Gastrocnemius medialis (tissue), 4 donors: ENCODE measurements around the gene WIPF3.

Experiments used
- CTCF ChIP-seq, 5 experiments: fragments of 450-650 bp in 3 of 5; fragments of 200-600 bp in 2 of 5; sonication (generic) in 2 of 5; IDR thresholded peaks in 4 of 5; conservative IDR thresholded peaks in 1 of 5; 1 replicate in 4 of 5; 2 replicates in 1 of 5; pipeline ENCODE4 v1.5.1; 2016 to 2019; ENCODE audit warnings: antibody characterized with exemption in 5 of 5, mild to moderate bottlenecking in 3 of 5, moderate library complexity in 3 of 5
- POLR2A ChIP-seq, 2 donors: fragments of 450-650 bp; IDR thresholded peaks; one replicate each; pipeline ENCODE4 v1.6.1; 2017; ENCODE audit warnings: antibody characterized with exemption in 2 of 2, mild to moderate bottlenecking in 2 of 2, moderate library complexity in 2 of 2

- TF ChIP-seq POLR2A (IDR thresholded peaks at IDR 0.05) (no peak), CTCF (IDR thresholded peaks at IDR 0.05 in 4 of 5, conservative IDR thresholded peaks at IDR 0.05 in 1 of 5) (no peak)
These were observed 58.3 kb downstream of the WIPF3 start for GRCh38 chr7:29864656-29865055.
